Spinal cord (tissue), 10 donors: ENCODE data around the gene SHD. TPM values are rescaled to one million over a fixed set of nuclear protein-coding genes. Genes with fewer than 3 reads are reported as not detected.
"Not testable (repeated sequence)": the region's sequence is repeated elsewhere in the genome, so short reads cannot be mapped to it uniquely, and the experiment has no call there.

Source experiments
- DNase-seq, 6 donors: peaks; one replicate each; pipeline versions ENCODE4 v3.0.0 to v3.0.0-alpha.2; 2013 to 2015; ENCODE audit warnings: low spot score in 6 of 6, low read depth in 4 of 6
- H3K27ac ChIP-seq: one replicate; pipeline ENCODE4 v1.5.1; 2013; ENCODE audit warnings: low read depth, low read length, control low read depth
- H3K27me3 ChIP-seq: one replicate; pipeline ENCODE4 v1.6.1; 2013; ENCODE audit warnings: low read length; ENCODE audit not compliant: control insufficient read depth, insufficient read depth
- H3K36me3 ChIP-seq: one replicate; pipeline ENCODE4 v1.6.1; 2013; ENCODE audit warnings: low read length; ENCODE audit not compliant: control insufficient read depth, insufficient read depth
- H3K4me1 ChIP-seq: one replicate; pipeline ENCODE4 v1.6.1; 2013; ENCODE audit warnings: low read length; ENCODE audit not compliant: control insufficient read depth, insufficient read depth
- H3K4me3 ChIP-seq: one replicate; pipeline ENCODE4 v1.5.1; 2013; ENCODE audit warnings: low read depth, low read length, control low read depth
- H3K9me3 ChIP-seq: one replicate; pipeline ENCODE4 v1.6.1; 2013; ENCODE audit warnings: low read length; ENCODE audit not compliant: control insufficient read depth, insufficient read depth
- WGBS: methylation state at CpG from one replicate; pipeline ENCODE4 v1.1.5; 2013; ENCODE audit warnings: missing lambda C conversion rate; ENCODE audit not compliant: insufficient coverage; 5-methylcytosine and 5-hydroxymethylcytosine counted together
- polyA plus RNA-seq, 2 donors: library from polyadenylated mRNA; unstranded; fragments of 120-200 nt; gene quantifications; one replicate each; pipeline ENCODE4 v1.2.1, GENCODE V29; 2013; ENCODE audit not compliant: insufficient read length in 2 of 2
- total RNA-seq, 2 donors: library from RNA; depleted of rRNA in 1 of 2; stranded (reverse); fragments of 120-200 nt in 1 of 2; fragments of >200 nt in 1 of 2; gene quantifications; one replicate each; pipeline versions ENCODE4 v1.2.3 to v1.2.4, GENCODE V29; 2013 to 2014
- donor health status: healthy.

The SHD gene
- total and polyA plus RNA-seq, 4 donors: 6.7 to 77.1 (median 39.4) TPM

DNA sequence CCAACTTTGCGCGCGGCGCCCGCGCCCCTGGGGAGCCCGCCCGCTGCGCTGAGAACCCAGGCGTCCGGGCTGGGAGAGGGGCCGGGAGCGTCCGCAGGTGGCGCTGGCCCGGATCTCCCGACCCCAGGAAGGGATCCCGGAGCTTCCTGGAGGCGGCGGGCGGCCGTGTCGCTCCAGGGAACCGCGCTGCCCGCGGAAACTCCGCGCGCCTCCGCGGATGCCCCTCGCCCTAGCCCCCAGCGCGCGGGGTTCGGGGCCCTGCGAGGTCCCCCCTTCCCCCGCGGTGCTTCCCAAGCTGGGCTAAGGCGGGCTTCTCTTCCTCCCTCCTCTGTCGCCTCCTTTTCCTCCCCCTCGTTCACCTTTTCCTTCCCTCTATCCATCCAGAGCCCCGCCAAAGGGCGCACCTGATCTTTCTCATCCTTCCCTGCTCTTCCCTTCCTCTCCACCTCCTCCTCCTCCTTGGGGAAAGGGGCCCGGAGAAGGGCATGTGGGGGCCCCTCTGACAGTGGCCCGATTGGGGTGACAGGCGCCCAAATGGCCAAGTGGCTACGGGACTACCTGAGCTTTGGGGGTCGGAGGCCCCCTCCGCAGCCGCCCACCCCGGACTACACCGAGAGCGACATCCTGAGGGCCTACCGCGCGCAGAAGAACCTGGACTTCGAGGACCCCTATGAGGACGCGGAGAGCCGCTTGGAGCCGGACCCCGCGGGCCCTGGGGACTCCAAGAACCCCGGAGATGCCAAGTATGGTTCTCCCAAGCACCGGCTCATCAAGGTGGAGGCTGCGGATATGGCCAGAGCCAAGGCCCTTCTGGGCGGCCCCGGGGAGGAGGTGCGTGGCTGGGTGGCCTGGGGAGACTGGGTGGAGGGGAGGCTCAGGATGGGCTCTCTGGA lies 710 bp downstream of the SHD start:
- Histone ChIP-seq H3K4me3 (peak overlapping the region; percentile 42), H3K36me3 (peaks cover 9% of the 10 kb centered on the region), H3K4me1 (peaks cover 30% of the 10 kb centered on the region), H3K9me3 (no peaks in the 10 kb centered on the region), H3K27ac (no peak overlapping the region), H3K27me3 (peaks cover 9% of the 10 kb centered on the region)
- DNase-seq: peak in 1 of 6 donors; percentile 43
- 2% methylated on average over 71 of the region's 71 CpGs for WGBS

GRCh38 chr19:4284176-4284958 lies 5.3 kb downstream of the SHD start:
- Histone ChIP-seq H3K36me3 (peaks cover 13% of the 10 kb centered on the region), H3K9me3 (no peaks in the 10 kb centered on the region), H3K4me1 (peaks cover 10% of the 10 kb centered on the region), H3K27me3 (peaks cover 9% of the 10 kb centered on the region), H3K27ac (no peak overlapping the region), H3K4me3 (no peak overlapping the region)
- DNase-seq: peak in 1 of 6 donors; percentile 58
- WGBS: 31% methylated on average over 11 of the region's 20 CpGs

- H3K4me1 ChIP-seq: peaks cover 5% of the 10 kb centered on the region
- peaks cover 13% of the 10 kb centered on the region for H3K36me3 ChIP-seq
- H3K27me3 ChIP-seq: peaks cover 4% of the 10 kb centered on the region
- H3K9me3 ChIP-seq: no peaks in the 10 kb centered on the region
- 79% methylated on average over 5 of the region's 6 CpGs for WGBS
- no peak overlapping the region for H3K4me3 ChIP-seq
- DNase-seq: no peak
- H3K27ac ChIP-seq: no peak overlapping the region
These were observed 5.9 kb downstream of the SHD start for GRCh38 chr19:4284974-4285373.

- H3K36me3 ChIP-seq: peaks cover 19% of the 10 kb centered on the region
- not testable (repeated sequence) for DNase-seq, H3K9me3 ChIP-seq, H3K4me3 ChIP-seq, H3K4me1 ChIP-seq, H3K27ac ChIP-seq, H3K27me3 ChIP-seq
- 83% methylated on average over 4 of the region's 4 CpGs for WGBS
These were observed 7.1 kb downstream of the SHD start for GRCh38 chr19:4286141-4286540.

DNA sequence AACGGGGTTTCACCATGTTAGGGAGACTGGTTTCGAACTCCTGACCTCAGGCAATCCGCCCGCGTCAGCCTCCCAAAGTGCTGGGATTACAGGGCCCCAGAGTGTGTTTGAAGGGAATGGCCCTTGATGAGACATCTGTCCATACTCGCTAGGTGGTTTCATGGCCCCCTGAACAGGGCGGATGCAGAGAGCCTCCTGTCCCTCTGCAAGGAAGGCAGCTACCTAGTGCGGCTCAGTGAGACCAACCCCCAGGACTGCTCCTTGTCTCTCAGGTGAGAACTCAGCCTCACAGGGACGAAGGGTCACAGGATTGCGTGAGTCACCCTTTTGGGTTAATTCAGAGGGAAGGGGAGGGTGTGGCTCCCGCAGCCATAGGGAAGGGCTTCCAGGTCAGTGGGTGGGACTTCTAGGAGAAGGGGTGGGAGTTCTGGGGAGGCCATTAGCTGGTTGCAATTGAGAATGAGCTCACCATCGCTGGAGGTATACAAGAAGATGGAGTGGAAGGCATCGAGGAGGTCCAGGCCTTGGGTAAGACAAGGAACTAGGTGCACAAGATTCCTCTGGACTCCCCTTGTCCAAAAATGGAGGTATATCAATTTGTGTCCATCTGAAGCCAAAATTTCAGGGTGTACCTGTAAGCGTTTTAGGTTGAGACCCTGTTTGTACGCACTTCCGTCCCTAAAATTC lies 9.2 kb downstream of the SHD start:
- Histone ChIP-seq H3K36me3 (peaks cover 18% of the 10 kb centered on the region), H3K9me3 (no peaks in the 10 kb centered on the region), H3K27me3 (no peaks in the 10 kb centered on the region), H3K27ac (no peak overlapping the region), H3K4me3 (no peak overlapping the region), H3K4me1 (peaks cover 4% of the 10 kb centered on the region)
- DNase-seq: no peak
- WGBS: 80% methylated on average over 13 of the region's 16 CpGs

DNA sequence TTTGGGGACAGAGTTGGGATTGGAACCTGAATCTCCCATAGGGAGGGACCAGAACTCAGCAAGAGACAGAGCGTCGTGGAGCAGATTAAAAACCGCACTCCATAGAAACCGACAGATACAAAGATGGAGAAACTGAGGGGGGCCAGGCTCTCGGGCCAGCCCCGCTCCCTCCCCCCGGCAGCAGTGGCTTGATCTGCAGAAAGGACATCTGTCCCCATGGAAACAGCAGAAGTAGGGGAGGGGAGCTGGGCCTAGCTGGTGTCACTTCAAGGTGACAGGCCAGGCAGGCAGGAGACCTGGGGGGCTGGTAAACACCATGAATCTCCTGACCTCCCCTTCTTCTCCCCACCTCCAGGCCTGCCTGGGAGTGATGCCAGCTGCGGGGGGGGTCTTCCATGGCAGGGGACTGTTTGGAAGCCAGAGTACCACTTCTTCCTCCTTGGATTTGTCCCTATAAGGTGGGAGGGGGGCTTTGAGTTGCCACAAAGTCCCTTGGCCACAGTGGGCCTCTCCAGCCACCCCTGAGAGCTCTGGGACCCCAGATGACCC lies 12.2 kb downstream of the SHD start:
- Histone ChIP-seq H3K36me3 (peaks cover 9% of the 10 kb centered on the region), H3K9me3 (no peaks in the 10 kb centered on the region), H3K27me3 (no peaks in the 10 kb centered on the region), H3K27ac (no peak overlapping the region), H3K4me3 (no peak overlapping the region), H3K4me1 (peaks cover 8% of the 10 kb centered on the region)
- no peak for DNase-seq
- 18% methylated on average over 3 of the region's 8 CpGs for WGBS

DNA sequence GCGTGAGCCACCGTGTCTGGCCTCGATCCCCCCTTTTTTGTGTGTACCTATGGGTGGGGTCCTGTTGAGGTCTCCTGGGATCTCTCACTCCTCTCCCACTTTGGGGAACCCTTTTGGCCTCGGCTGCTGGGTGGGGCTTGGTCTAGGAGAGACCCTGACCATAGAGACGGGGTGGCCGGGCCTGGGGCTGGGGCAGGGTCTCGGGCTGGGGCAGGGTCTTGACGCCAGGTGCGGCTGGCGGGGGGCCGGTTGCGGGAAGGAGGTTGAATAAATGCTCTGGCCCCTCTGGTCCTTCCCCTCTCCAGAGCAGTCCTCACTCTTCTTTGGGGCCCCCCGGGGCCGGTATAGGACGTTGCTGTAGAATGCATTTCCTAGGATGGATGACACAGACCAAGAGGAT lies 13.4 kb downstream of the SHD start:
- DNase-seq: no peak
- 78% methylated on average over 13 of the region's 15 CpGs for WGBS
- Histone ChIP-seq H3K36me3 (peaks cover 9% of the 10 kb centered on the region), H3K4me3 (no peak overlapping the region), H3K9me3 (no peaks in the 10 kb centered on the region), H3K27me3 (no peaks in the 10 kb centered on the region), H3K4me1 (peaks cover 18% of the 10 kb centered on the region), H3K27ac (no peak overlapping the region)

DNA sequence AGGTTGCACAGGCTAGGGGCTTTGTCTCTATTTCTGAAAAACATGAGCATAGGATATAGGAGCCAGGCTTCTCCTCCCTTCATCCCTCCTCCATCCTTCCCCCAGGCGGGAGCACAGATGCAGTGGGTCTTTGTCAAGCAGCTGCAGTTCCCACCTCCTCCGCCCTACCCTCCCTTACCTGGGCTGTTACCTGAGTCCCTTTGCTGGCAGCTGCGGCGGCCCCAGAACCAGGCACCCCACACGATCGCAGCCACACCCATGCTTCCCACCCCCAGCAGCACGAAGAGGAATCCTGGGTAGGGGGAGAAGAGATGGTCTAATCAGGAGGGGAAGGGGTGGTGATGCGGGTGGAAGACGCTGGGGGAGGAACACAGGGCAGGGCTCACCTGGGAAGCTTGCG lies 15.3 kb downstream of the SHD start:
- no peaks in the 10 kb centered on the region for H3K9me3 ChIP-seq
- DNase-seq: no peak
- H3K4me1 ChIP-seq: peaks cover 18% of the 10 kb centered on the region
- H3K27ac ChIP-seq: no peak overlapping the region
- 47% methylated on average over 5 of the region's 10 CpGs for WGBS
- H3K27me3 ChIP-seq: peaks cover 2% of the 10 kb centered on the region
- H3K4me3 ChIP-seq: no peak overlapping the region
- peaks cover 9% of the 10 kb centered on the region for H3K36me3 ChIP-seq
